ENCODE measurements around the gene PRPF6. TPM values are rescaled to one million over a fixed set of nuclear protein-coding genes. Genes with fewer than 3 reads are reported as not detected.

PRPF6 gene
- total RNA-seq, 1 donor from 2014 or later: 71.9 TPM

DNA sequence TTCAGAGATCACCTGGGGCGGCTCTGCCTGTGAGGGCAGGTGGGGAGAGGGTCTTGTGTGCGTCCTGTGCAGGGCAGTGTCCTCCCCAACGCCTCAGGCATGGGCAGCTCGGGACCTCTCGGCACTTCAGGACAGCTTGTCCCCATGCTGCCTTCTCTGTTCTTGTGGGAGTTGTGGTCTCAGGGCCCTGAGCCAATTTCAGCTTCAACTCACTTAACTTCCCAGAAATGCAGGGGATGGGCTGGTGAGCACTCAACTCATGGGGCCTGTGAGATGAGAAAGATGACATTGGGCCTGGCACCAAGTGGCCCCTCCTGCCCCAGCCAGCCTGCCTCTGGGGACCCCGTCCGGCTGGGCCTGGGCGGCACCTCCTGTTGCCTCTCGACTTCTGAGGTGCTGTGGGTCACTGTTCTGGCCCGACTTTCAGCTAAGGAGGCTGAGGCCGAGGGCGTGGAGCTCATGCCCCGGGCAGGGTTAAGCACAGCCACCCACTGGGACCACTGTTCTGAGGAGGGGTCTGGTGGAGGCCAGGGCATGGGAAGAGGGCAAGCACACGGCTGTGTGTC lies 91.6 kb downstream of the PRPF6 start:
- no peak overlapping the region for H3K27ac Mint-ChIP-seq (ENCODE audit: unreplicated experiment)
- TF ChIP-seq, protein P1, sequence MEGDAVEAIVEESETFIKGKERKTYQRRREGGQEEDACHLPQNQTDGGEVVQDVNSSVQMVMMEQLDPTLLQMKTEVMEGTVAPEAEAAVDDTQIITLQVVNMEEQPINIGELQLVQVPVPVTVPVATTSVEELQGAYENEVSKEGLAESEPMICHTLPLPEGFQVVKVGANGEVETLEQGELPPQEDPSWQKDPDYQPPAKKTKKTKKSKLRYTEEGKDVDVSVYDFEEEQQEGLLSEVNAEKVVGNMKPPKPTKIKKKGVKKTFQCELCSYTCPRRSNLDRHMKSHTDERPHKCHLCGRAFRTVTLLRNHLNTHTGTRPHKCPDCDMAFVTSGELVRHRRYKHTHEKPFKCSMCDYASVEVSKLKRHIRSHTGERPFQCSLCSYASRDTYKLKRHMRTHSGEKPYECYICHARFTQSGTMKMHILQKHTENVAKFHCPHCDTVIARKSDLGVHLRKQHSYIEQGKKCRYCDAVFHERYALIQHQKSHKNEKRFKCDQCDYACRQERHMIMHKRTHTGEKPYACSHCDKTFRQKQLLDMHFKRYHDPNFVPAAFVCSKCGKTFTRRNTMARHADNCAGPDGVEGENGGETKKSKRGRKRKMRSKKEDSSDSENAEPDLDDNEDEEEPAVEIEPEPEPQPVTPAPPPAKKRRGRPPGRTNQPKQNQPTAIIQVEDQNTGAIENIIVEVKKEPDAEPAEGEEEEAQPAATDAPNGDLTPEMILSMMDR (IDR thresholded peaks at IDR 0.05): no peak
- no peaks in the 10 kb centered on the region for H3K27me3 Mint-ChIP-seq (ENCODE audit: unreplicated experiment)
- no peak overlapping the region for H3K4me3 Mint-ChIP-seq (ENCODE audit: unreplicated experiment)
- peaks cover 5% of the 10 kb centered on the region for H3K36me3 Mint-ChIP-seq (ENCODE audit: unreplicated experiment)
- H3K9me3 Mint-ChIP-seq (ENCODE audit: unreplicated experiment): no peaks in the 10 kb centered on the region
- DNase-seq (ENCODE audit: extremely low spot score, unreplicated experiment): no peak
- H3K4me1 Mint-ChIP-seq (ENCODE audit: unreplicated experiment): no peaks in the 10 kb centered on the region

GRCh38 chr20:64073476-64074183 lies 92.7 kb downstream of the PRPF6 start:
- Mint-ChIP-seq H3K4me3 (ENCODE audit: unreplicated experiment) (no peak overlapping the region), H3K36me3 (ENCODE audit: unreplicated experiment) (peaks cover 5% of the 10 kb centered on the region), H3K9me3 (ENCODE audit: unreplicated experiment) (no peaks in the 10 kb centered on the region), H3K4me1 (ENCODE audit: unreplicated experiment) (peaks cover 4% of the 10 kb centered on the region), H3K27ac (ENCODE audit: unreplicated experiment) (no peak overlapping the region), H3K27me3 (ENCODE audit: unreplicated experiment) (no peaks in the 10 kb centered on the region)
- TF ChIP-seq, protein P1 (IDR thresholded peaks at IDR 0.05): no peak
- no peak for DNase-seq (ENCODE audit: extremely low spot score, unreplicated experiment)

DNA sequence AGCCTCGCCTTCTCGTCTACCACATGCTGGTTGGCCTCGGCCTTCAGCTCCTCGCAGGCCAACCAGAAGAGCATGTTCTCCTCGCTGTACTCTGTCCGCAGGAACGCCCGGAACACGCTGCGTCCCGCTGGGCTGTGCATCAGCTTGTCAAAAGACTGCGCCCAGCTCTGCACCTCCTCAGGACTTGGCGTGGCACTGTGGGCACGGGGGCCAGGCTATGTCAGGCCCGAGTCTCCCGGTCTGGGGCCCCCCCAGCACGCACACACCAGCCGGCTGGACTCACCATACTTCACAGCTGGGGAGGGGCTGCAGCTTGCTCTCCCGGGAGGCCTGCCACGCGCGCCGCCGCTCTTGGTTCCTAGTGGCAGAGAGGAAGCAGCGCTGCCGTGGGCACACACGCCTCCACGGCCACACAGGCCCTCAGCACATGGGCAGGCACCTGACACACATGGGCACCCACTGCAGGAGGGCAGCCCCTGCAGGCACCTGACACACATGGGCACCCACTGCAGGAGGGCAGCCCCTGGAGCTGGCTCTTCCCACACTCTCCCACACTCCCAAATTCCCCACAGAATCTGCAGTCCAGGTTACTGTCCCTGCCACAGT lies 93.4 kb downstream of the PRPF6 start:
- no peak for DNase-seq (ENCODE audit: extremely low spot score, unreplicated experiment)
- Mint-ChIP-seq H3K36me3 (ENCODE audit: unreplicated experiment) (peaks cover 5% of the 10 kb centered on the region), H3K27ac (ENCODE audit: unreplicated experiment) (no peak overlapping the region), H3K27me3 (ENCODE audit: unreplicated experiment) (no peaks in the 10 kb centered on the region), H3K4me1 (ENCODE audit: unreplicated experiment) (peaks cover 9% of the 10 kb centered on the region), H3K9me3 (ENCODE audit: unreplicated experiment) (no peaks in the 10 kb centered on the region), H3K4me3 (ENCODE audit: unreplicated experiment) (no peak overlapping the region)
- TF ChIP-seq, protein P1 (IDR thresholded peaks at IDR 0.05): no peak

DNA sequence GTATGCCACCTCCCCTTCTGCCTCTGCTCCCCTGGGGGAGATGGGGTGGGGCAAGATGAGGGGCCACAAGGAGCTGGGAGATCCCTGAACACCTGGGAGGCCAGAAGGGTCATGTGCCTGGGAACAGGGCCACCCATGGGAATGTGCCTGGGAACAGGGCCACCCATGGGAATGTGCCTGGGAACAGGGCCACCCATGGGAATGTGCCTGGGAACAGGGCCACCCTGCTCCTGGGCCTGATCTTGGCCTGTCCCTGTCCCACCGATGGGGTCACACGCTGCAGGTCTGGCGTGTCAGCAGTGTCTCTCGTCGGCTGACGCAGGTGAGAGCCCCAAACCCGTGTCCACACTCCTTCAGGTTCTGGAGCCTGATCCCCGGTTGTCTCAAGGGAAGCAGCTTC lies 94.0 kb downstream of the PRPF6 start:
- TF ChIP-seq, protein P1 (IDR thresholded peaks at IDR 0.05): no peak
- Mint-ChIP-seq H3K27ac (ENCODE audit: unreplicated experiment) (no peak overlapping the region), H3K4me3 (ENCODE audit: unreplicated experiment) (no peak overlapping the region), H3K36me3 (ENCODE audit: unreplicated experiment) (peaks cover 5% of the 10 kb centered on the region), H3K4me1 (ENCODE audit: unreplicated experiment) (peaks cover 9% of the 10 kb centered on the region), H3K9me3 (ENCODE audit: unreplicated experiment) (no peaks in the 10 kb centered on the region), H3K27me3 (ENCODE audit: unreplicated experiment) (no peaks in the 10 kb centered on the region)
- no peak for DNase-seq (ENCODE audit: extremely low spot score, unreplicated experiment)

DNA sequence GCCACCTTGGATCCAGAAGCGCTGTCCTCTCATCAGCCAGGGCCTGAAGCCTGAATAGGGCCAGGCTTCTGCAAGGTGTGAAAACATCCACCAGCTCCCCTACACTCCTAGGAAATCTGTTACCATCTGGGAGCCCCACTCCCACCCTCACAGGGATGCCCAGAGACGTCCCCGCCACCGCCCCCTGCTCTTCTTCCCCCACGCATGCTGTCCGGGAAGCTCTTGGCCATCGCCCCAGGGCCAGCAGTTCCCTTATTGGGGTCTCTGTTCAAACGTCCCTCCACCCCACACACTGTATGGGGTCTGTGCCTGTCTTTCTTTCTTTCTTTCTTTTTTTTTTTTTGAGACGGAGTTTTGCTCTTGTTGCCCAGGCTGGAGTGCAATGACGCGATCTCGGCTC lies 94.6 kb downstream of the PRPF6 start:
- peaks cover 5% of the 10 kb centered on the region for H3K36me3 Mint-ChIP-seq (ENCODE audit: unreplicated experiment)
- no peak overlapping the region for H3K4me3 Mint-ChIP-seq (ENCODE audit: unreplicated experiment)
- H3K4me1 Mint-ChIP-seq (ENCODE audit: unreplicated experiment): peaks cover 15% of the 10 kb centered on the region
- no peak overlapping the region for H3K27ac Mint-ChIP-seq (ENCODE audit: unreplicated experiment)
- no peaks in the 10 kb centered on the region for H3K27me3 Mint-ChIP-seq (ENCODE audit: unreplicated experiment)
- DNase-seq (ENCODE audit: extremely low spot score, unreplicated experiment): no peak
- TF ChIP-seq, protein P1 (IDR thresholded peaks at IDR 0.05): no peak
- H3K9me3 Mint-ChIP-seq (ENCODE audit: unreplicated experiment): no peaks in the 10 kb centered on the region
